Sigmoid colon (tissue), 7 donors: Measurements from ENCODE around the gene NCKAP5. TPM values are rescaled to one million over a fixed set of nuclear protein-coding genes. Genes with fewer than 3 reads are reported as not detected.

Experiments used
- DNase-seq: peaks from one replicate; pipeline ENCODE4 v3.0.0-alpha.2; 2019
- H3K27ac ChIP-seq, 4 donors: fragments of 200-600 bp; sonication (generic); one replicate each; pipeline ENCODE4 v1.5.1; 2016 to 2019; ENCODE audit warnings: mild to moderate bottlenecking in 1 of 4
- H3K27me3 ChIP-seq, 3 donors: fragments of 200-600 bp; sonication (generic); one replicate each; pipeline ENCODE4 v1.5.1; 2019; ENCODE audit warnings: mild to moderate bottlenecking in 1 of 3
- H3K36me3 ChIP-seq, 4 donors: fragments of 200-600 bp; sonication (generic); one replicate each; pipeline ENCODE4 v1.5.1; 2016 to 2019
- H3K4me1 ChIP-seq, 4 donors: fragments of 200-600 bp; sonication (generic); one replicate each; pipeline ENCODE4 v1.5.1; 2017 to 2019
- H3K4me3 ChIP-seq, 4 donors: fragments of 200-600 bp; sonication (generic); one replicate each; pipeline ENCODE4 v1.5.1; 2017 to 2019; ENCODE audit warnings: mild to moderate bottlenecking in 2 of 4, moderate library complexity in 1 of 4
- H3K9me3 ChIP-seq, 4 donors: fragments of 200-600 bp in 3 of 4; sonication (generic) in 3 of 4; one replicate each; pipeline versions ENCODE4 v1.5.1 to v1.6.1; 2013 to 2019
- CTCF ChIP-seq, 4 experiments: fragments of 450-650 bp in 3 of 4; fragments of 200-600 bp in 1 of 4; IDR thresholded peaks; one replicate each; pipeline ENCODE4 v1.5.1; 2016 to 2019; ENCODE audit warnings: antibody characterized with exemption in 4 of 4, mild to moderate bottlenecking in 3 of 4, moderate library complexity in 2 of 4
- EP300 ChIP-seq, 4 donors: sonication (generic); formaldehyde crosslinking; IDR thresholded peaks; one replicate each; pipeline ENCODE4 v1.6.1; 2017; ENCODE audit warnings: antibody characterized with exemption in 4 of 4
- POLR2A ChIP-seq, 2 donors: fragments of 450-650 bp; IDR thresholded peaks; one replicate each; pipeline ENCODE4 v1.6.1; 2016; ENCODE audit warnings: antibody characterized with exemption in 2 of 2, mild to moderate bottlenecking in 2 of 2, moderate library complexity in 2 of 2
- POLR2AphosphoS5 ChIP-seq, 4 donors: sonication (generic); formaldehyde crosslinking; IDR thresholded peaks; one replicate each; pipeline ENCODE4 v1.6.1; 2017; ENCODE audit warnings: antibody characterized with exemption in 4 of 4
- WGBS, 2 donors: extraction: QIAGEN DNeasy Blood & Tissue Kit; methylation state at CpG; one replicate each; pipeline ENCODE4 v1.1.7; 2013; 5-methylcytosine and 5-hydroxymethylcytosine counted together
- intact Hi-C: fragments of 100-400 bp; cut with DNase I; formaldehyde crosslinking; loops from one replicate; pipeline ENCODE4 v1.15.1; 2023
- polyA plus RNA-seq, 3 donors: library from polyadenylated mRNA; stranded (reverse); fragments of 200-250 nt; gene quantifications; one replicate each; pipeline ENCODE4 v1.2.3, GENCODE V29; 2013
- total RNA-seq, 4 donors: library from RNA; depleted of rRNA; stranded (reverse); fragments of >200 nt; gene quantifications; one replicate each; pipeline ENCODE4 v1.1.0, GENCODE V29; 2016
- donor health status: healthy with polysubstance abuse.
- donor health status: Bipolar disorder and iron deficiency.
- donor health status: healthy.

NCKAP5 gene
- total and polyA plus RNA-seq, 7 donors = under 0.01 to 3.7 (median 0.60) TPM

GRCh38 chr2:133143645-133144044, 424.6 kb downstream of the NCKAP5 start:
- WGBS, 2 donors = 45 to 77% methylated on average over 1 of the region's 1 CpG
- Histone ChIP-seq H3K9me3 (no peaks in the 10 kb centered on the region), H3K4me1 (no peaks in the 10 kb centered on the region), H3K27ac (no peak overlapping the region), H3K4me3 (no peak overlapping the region), H3K36me3 (no peaks in the 10 kb centered on the region), H3K27me3 (no peaks in the 10 kb centered on the region)
- TF ChIP-seq CTCF (IDR thresholded peaks at IDR 0.05) (no peak), POLR2A (IDR thresholded peaks at IDR 0.05) (no peak), POLR2AphosphoS5 (IDR thresholded peaks at IDR 0.05) (no peak), EP300 (IDR thresholded peaks at IDR 0.05) (no peak)
- no peak for DNase-seq
- intact Hi-C loops = no loop called here

- Histone ChIP-seq H3K4me1 (no peaks in the 10 kb centered on the region), H3K36me3 (no peaks in the 10 kb centered on the region), H3K9me3 (no peaks in the 10 kb centered on the region), H3K27ac (no peak overlapping the region), H3K27me3 (no peaks in the 10 kb centered on the region), H3K4me3 (no peak overlapping the region)
- DNase-seq = no peak
- intact Hi-C loops = no loop called here
- 90 to 97% methylated on average over 3 of the region's 3 CpGs for WGBS, 2 donors
- no peak for TF ChIP-seq POLR2A (IDR thresholded peaks at IDR 0.05)
- no peak for TF ChIP-seq EP300 (IDR thresholded peaks at IDR 0.05)
- no peak for TF ChIP-seq CTCF (IDR thresholded peaks at IDR 0.05)
- TF ChIP-seq POLR2AphosphoS5 (IDR thresholded peaks at IDR 0.05) = no peak
These were observed 426.2 kb downstream of the NCKAP5 start for GRCh38 chr2:133142087-133142486.

- 89 to 94% methylated on average over 1 of the region's 1 CpG for whole genome bisulfite sequencing, 2 donors
- no peak for DNase-seq
- intact Hi-C loops = no loop called here
- Histone ChIP-seq H3K27me3 (no peaks in the 10 kb centered on the region), H3K9me3 (no peaks in the 10 kb centered on the region), H3K36me3 (no peaks in the 10 kb centered on the region), H3K4me1 (no peaks in the 10 kb centered on the region), H3K27ac (no peak overlapping the region), H3K4me3 (no peak overlapping the region)
- TF ChIP-seq EP300 (IDR thresholded peaks at IDR 0.05) (no peak), CTCF (IDR thresholded peaks at IDR 0.05) (no peak), POLR2AphosphoS5 (IDR thresholded peaks at IDR 0.05) (no peak)
These were observed 427.6 kb downstream of the NCKAP5 start for GRCh38 chr2:133140620-133141019.

GRCh38 chr2:133139847-133140533, 428.3 kb downstream of the NCKAP5 start:
- no peak overlapping the region for H3K4me3 ChIP-seq
- WGBS, 2 donors = 69 to 72% methylated on average over 4 of the region's 4 CpGs
- H3K36me3 ChIP-seq = no peaks in the 10 kb centered on the region
- no peak for DNase-seq
- no peaks in the 10 kb centered on the region for H3K9me3 ChIP-seq
- H3K27ac ChIP-seq = no peak overlapping the region
- H3K4me1 ChIP-seq = no peaks in the 10 kb centered on the region
- intact Hi-C loops = no loop called here
- TF ChIP-seq POLR2AphosphoS5 (IDR thresholded peaks at IDR 0.05) (no peak), CTCF (IDR thresholded peaks at IDR 0.05) (no peak)
- H3K27me3 ChIP-seq = no peaks in the 10 kb centered on the region

GRCh38 chr2:133138693-133139092, 429.6 kb downstream of the NCKAP5 start:
- no peak for DNase-seq
- Histone ChIP-seq H3K27ac (no peak overlapping the region), H3K9me3 (no peaks in the 10 kb centered on the region), H3K27me3 (no peaks in the 10 kb centered on the region), H3K4me1 (no peaks in the 10 kb centered on the region), H3K4me3 (no peak overlapping the region), H3K36me3 (no peaks in the 10 kb centered on the region)
- intact Hi-C loops = no loop called here
- no peak for TF ChIP-seq POLR2AphosphoS5 (IDR thresholded peaks at IDR 0.05)
- TF ChIP-seq POLR2A (IDR thresholded peaks at IDR 0.05) = no peak
- no peak for TF ChIP-seq EP300 (IDR thresholded peaks at IDR 0.05)
- WGBS, 2 donors = 89 to 91% methylated on average over 4 of the region's 4 CpGs
